SKM-1 (cell line): ENCODE results near the gene LMBR1.

Source experiments
- DNase-seq: peaks from one replicate; lab custom pipeline; 2025; ENCODE audit not compliant: unreplicated experiment; lab: John Stamatoyannopoulos, UW

The LMBR1 gene

DNA sequence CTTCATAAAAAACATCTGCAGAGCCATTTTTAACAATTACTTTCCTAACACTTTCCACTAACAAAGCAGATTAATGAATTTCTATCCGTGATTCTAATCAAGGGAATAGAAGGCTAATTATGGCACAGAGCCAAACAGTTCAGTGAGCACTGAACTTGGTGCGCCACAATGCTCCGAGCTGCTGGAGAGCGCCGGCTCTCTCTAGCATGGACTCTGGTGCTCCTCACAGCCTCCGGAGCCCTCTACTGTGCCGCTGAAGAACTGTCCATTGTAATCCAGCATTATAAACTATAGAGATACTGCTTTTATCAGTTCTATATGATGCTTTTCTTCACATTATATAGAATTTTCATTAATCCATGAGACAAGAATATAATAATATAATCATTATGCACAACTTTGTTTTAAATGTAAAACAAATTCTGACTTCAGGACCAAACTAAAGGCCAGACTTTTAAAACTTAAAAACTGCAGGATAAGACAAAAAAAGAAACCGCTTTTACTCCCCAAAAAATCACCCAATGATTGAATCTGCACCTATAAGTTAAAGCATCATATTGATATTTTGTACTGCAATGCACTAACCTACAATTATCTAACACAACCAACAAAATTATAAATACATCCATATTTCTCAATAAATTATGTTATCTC is 128.8 kb downstream of the LMBR1 start:
- no peak for DNase-seq

DNA sequence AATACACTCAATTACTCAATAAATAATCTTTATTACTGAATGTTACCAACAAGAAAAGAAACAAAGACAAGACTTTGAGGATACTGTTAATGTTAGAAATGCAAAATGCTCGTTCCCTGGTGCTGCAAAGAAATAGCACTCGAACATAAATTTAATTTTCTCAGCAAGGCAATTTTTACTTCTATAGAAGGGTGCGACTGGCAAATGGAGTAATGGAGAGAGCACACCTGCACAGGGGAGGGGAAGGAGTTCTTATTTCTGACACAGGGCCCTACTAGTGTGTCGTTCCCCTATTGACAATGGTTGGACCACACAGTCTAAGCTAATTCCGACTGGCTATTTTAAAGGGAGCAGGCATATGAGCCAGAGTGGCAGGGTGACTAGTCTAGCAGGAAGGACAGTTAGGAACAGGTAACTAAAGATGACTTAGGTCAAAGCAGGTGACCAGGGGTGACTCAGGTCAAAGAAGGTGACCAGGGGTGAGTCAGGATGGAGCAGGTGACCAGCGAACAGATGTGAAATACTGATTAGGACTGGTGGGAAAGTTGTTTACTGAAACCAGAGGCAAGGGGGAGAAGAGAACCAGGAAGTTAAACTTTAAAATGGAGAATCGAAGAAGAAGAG is 133.3 kb downstream of the LMBR1 start:
- DNase-seq: no peak

DNA sequence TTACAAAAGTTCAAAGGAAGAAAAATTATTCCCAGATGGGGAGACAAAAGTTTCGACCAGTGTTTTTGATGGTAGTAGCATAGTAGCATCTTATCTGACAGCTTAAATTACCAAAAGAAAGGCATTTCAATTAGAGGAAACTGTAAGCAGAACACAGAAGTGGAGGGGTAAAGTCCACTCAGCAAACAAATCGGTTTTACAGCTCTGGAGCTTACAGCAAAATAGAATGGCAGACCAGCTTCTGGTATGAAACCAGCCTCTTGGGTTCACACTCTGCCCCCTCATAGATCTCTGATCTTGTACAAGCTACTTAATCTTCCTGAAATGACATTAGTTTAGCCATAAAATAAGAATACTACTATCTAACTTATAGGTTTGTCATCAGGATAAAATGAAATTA is 133.8 kb downstream of the LMBR1 start:
- no peak for DNase-seq

DNA sequence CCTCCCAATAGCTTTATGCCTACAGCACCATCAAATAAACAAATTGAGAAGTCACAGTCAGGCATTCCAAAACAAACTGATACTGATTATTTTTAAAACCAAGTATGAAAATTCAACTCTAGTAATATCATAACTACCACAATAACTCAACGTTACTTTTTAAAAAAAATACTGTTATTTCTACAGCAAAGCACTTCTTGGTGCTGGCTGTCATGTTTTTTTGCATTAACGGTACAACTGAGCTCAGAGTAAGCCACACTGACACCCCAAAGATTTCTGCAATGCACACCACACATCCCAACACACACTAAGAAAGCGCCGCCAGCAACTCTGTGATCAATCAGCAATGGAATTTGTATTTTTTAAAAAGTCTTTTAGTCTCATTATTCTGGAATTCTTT is 138.8 kb downstream of the LMBR1 start:
- no peak for DNase-seq

DNA sequence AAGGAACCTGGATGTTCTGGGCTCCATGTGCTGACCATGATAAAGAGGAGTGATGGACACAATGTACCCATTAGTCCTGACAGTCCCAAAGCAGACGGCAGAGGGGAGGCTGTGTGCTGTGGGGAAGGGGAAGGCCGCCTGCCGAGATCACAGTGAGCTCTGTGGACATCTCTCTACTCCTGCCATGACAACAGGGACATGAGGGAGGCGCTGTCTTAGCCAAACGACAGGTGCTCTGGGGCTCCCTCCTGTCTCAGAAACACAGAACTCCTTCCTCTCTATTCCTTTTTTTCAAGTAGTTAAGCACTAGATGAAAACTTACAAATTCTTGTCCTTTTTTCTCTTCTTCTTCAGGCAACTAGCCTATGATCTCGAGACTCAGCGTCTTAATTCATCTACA is 139.4 kb downstream of the LMBR1 start:
- no peak for DNase-seq

DNA sequence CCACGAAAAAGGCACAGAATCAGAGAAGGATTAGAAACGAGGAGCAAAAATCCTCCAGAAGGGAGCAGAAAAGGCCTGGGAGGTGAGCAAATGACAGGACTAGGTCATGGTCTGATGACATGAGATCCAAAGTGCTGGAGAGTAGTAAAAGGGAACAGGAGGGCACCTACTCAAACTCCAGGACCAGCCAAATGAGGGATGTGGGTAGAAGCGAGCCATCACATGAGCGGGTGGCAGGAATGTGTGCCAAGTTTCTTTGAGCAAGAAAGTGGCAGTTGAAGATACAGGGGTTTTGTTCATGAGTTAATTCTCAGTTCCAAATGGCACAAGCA is 139.8 kb downstream of the LMBR1 start:
- no peak for DNase-seq

DNA sequence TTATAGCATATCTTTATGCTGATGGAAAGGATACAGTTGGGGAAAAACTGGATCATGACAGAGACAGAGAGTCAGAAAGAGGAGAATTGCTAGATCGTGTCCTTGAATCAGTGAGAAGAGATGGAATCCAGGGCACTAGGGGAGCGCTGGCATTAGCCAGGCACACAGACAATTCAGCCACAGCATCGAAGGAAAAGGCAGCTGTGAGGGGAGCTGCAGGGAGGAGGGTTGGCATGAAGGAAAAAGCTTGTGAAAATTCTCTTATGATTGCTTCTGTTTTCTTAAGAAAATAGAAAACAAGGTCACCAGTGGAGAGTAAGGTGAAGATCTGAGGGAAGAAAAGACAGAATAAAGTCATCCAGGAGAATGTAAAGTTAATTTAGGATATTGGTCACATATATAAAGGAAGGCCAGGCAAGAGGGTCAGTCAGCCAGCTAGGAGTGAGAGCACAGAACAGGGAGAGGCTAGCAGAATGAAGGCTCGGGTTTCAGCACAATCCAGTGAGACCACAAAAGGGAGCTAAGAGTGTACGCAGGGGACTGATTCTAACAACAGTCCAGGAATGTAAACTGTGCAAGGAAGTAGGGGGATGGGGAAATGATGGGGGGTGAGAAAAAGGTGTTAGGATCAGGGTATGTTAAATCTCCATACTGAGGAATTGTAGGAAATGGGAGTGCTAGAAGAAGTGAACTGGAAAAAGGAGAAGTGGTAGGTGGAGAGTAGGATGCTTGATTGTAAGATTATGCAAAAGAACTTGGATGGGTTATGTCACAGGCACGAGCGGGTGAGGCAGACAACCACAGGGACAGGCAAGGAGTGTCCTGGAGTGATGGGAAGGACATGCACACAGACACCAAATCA is 140.4 kb downstream of the LMBR1 start:
- no peak for DNase-seq

DNA sequence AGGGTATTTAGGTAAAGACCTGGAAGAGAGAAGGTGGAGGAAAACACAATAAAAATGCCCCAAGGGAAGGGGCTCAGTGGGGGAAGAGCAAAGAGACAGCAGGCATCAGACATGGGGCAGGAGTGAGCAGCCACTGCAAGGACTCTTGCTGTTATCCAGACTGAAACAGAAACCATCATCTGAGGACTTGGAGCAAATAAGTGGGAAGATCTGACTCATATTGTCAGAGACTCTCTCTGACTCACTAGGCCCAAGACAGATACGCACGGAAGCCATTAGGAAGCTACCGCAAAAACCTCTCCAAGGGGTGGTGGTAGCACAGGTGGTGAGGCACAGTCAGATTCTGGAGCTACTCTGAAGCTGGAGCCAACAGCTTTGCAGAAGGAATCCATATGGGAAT is 141.7 kb downstream of the LMBR1 start:
- no peak for DNase-seq

DNA sequence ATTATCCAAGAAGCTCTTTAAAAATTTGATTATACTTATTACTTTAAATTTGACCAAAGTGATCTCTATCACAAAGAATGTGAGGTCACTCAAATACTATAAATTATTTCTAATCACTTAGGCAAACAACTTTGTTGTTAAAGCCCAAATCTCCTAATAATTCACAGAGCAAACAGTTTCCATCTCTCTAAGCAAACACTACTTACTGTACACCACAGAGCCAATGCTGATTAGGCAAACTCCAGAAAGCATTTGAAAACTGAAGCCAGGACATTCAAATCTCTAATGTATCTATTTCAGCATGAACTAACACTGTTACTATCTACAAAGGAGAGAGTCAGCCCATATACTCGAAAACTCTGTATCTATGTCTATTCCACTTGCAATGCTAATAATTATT is 145.3 kb downstream of the LMBR1 start:
- no peak for DNase-seq

DNA sequence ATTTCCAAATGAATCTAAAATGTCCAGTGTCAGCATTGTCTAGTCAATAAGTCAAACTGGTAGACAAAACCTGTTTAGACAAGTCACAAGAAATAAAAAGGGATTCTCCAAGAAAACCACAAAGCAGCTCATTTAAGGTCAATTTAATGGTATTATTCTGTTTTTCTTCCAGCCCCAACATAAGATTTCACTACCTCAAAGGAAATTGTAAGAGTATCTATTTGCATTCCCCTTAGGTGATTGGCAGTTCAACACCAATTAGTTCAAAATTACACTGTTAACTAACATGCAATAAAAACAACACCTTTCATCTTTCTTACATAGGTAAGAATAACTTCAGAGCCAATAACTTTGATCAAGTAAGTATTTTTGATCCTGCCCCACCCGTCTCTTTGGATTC is 146.1 kb downstream of the LMBR1 start:
- no peak for DNase-seq

DNA sequence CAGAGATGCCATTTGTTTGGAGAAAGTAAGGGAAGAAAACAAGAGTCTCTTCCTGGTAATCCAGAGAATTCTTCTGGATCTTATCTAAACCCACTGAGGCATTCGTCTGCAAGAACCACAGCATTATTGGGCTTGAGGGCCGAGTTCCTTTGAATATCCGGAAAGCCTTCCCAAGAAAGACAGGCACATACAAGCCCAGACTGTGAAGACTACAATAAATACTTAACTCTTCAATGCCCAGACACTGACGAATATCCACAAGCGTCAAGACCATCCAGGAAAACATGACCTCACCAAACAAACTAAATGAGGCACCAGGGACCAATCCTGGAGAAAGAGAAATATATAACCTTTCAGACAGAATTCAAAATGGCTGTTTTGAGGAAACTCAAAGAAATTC is 153.4 kb downstream of the LMBR1 start:
- no peak for DNase-seq

DNA sequence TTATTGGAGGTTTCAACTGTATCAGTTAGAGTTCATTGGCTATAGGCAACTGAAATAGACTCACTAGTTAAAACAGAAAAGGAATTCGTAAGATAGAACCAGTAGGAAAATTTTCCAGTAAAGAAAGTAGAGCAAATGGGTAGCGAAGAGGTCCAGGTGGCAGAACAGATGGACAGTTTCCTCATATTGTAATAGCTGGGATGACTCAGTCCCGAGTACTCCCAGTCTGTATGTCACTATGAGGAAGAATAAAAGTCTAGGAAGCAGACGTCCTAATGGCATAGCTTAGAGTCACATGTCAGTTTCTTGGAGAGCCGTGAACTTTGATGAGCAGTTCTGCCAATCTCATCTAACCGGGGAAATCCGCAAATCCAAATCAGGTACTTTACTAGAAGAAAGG is 157.1 kb downstream of the LMBR1 start:
- no peak for DNase-seq

DNA sequence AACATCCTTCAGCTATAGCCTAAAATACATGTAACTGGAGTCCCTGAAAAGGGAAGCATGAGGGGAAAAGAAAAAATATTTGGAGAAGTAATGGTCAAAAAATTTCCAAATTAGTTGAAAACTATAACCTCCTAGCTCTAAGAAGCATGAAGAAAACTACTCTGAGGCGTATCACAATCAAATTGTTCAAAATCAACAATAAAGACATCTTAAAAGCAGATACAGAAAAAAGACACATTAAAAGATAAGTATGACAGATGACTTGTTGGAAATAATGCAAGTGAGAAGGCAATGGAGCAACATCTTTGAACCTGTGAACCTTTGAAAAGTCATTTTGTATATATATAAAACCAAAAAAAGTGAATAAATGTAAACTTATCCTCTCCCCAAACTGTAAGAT is 159.3 kb downstream of the LMBR1 start:
- DNase-seq: no peak

DNA sequence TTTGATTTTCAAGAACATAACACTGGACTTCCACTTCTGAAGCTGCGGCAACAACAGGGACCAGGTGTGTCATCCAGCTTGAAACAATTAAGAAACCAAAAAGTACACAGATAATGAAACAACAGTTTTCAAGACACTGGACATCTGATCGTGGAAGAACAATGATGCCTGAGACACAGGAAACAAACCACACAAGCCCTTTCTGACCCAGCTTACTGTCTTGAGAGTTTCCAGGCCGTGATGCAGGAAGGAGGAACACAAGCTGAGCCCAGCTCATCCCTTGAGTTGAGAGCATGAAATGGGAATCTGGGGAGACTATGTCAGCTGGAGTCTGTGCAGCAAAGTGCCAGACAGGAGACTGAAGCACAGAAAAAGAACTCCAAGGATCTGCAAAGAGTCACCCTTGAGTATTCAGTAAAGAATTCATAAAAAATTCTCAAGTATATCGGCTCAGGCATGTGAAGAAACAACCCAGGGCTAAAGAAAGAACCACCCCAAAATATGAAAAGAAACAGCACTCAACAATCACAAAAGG is 160.8 kb downstream of the LMBR1 start:
- no peak for DNase-seq

DNA sequence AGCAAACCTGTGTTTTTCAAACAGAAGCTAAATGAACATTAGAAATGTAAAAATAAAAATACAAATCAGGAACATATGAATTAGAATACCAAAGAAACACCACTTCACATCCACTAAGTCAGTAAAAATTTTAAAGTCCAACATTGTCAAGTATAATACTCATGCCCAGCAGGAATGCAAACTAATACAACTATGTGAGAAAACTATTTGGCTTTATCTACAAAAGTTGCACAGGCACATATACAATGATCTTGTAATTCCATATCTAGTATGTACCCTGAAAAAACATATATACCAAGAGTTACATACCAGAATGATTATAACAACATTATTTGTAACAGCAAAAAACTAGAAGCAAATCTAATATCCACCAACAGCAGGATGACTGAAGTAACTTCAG is 161.3 kb downstream of the LMBR1 start:
- no peak for DNase-seq

DNA sequence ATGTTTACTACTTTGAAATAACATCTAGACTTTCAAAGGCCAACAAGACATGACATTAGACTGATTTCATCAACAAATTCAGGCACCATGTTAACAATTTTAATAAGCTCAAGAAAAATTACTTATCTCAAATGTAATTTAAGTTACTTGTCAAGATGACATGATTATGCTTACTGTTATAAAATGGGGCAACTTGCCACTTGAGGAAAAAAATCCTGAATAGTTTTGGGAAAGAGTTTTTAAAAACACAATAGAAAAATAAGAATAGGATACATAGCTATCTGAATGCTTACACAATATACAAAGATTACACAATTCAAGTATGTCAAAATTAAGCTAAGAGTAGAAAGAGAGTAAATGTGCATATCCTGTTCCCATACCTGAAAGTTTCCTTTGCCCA is 167.0 kb downstream of the LMBR1 start:
- DNase-seq: no peak

DNA sequence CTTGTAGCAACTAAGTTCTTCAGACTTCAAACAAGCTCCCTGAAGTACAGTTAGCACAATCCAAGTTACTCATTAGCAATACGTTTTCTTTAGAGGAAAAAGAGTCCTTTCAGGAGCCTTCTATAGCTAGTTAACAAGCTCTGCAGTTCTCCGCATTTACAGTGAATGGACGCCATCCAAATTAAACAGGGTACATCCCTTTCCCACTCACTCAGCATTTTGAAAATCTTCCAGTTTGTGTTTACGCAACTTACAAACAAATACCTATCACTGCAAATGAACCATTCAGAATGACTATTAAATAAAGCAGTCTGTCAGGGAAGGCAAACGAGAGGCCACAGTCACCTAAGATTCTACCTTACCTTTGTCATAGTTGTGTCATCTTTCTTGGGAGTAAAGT is 167.9 kb downstream of the LMBR1 start:
- DNase-seq: no peak

DNA sequence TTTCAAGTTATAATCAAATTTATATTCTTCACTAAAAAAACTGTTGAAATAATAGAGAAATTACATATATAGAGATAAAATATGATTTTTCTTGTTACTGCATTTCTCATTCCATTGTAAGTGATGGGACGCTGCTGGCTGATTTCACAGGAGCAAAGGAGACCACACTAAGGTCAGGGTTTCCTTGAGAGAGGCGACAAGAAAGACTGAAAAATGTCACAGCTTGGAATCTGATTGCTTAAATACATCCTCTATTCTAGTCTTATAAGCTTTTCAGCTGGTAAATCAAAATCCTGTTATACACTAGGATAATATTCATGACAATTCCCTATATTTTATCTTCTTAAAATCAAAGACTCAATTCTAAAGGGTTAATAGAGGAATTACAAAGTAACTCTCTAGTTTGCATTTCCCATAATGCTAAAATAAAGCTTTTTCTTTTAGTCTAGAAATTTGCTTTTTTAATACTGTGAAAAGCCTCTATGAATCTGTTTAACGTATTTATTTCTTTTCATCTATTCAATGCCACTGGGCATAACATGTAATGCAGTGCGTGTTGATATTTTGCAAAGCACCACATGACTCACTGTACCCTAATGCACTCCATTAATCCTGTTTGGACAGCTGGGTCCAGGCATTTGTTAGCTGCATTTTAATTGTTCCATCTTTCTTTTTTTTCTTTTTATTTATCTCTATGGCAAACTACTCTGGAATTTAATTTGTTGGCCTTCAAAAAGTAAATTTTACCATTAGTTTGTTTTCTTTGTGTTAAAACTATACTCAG is 170.7 kb downstream of the LMBR1 start:
- DNase-seq: no peak

DNA sequence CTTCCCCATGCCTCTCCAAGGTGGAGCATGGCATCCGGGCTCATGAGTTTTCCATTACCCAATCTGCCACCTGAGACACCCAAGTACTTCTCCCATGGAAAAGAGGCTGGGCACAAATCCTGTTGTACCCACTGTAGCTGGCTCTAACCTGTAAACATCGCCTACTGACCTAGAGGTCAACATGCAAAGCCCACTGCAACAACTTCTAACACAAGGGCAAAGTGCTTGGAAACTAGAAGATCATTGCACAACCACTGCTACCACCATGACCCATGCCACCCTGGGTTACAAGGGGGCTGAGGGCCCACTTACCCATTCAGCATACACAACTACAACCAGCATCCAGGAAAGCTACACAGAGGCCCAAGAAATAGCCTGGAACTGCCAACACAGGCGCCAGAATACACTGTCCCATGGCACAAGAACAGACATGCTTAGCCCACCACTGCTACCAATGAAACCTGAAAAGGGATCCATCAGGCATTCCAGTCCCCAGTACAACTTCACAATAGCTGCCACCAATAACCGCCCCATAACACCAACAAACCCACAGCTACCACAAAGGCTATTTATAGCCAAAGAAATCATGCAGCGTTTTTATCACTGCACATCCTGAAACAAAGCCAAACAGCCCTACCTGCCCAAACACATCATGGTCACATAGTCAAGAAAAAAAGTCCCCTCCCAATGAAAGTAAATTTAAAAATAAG is 189.1 kb downstream of the LMBR1 start:
- DNase-seq: no peak

DNA sequence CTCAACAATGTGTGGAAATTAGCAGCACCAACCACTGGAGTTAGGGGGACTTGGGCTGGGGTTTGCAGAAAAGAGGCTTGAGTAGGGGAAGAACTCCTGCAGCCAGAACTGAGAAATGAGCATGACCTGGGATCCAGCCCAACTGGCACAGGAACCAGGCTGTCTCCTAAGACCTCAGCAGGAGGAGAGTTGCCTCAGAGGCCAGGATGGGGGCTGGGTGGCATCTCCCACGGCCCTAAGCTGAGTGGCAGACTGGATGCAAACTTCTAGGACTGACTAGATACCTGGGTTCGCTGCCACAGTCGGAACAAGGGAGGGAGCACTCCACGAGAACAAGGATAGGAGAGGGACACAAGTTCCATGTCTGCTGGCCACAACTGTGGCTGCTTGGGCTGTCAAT is 189.8 kb downstream of the LMBR1 start:
- DNase-seq: no peak

DNA sequence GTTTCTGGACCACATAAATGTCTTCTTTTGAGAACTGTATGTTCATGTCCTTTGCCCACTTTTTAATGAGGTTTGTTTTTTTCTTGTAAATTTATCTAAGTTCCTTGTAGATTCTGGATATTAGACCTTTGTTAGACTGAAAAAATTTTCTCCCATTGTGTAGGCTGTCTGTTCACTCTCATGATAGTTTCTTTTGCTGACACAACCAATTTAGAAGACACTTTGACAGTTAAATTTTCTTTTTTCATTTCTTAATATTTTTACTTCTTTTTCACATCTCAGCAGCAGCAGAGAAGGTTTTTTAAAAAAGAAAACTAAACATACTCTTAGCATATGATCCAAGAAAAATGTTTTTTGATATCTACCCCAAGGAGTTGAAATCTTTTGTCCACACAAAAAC is 190.6 kb downstream of the LMBR1 start:
- no peak for DNase-seq
